Fibroblast of lung (primary cell): ENCODE data around the gene TMEM222. TPM values are rescaled to one million over a fixed set of nuclear protein-coding genes. Genes with fewer than 3 reads are reported as not detected.

Source experiments
- DNase-seq, 2 donors: peaks; one replicate each; pipeline versions ENCODE4 v3.0.0 to v3.0.0-alpha.2; 2010; ENCODE audit warnings: low read depth in 2 of 2
- H2AFZ ChIP-seq: 2 replicates; pipeline ENCODE4 v1.5.1; 2012; ENCODE audit warnings: low read length, control low read depth, inconsistent platforms
- H3K27ac ChIP-seq: 2 replicates; pipeline ENCODE4 v1.5.1; 2011; ENCODE audit warnings: low read length, control low read depth; ENCODE audit not compliant: insufficient read depth
- H3K27me3 ChIP-seq: 2 replicates; pipeline ENCODE4 v1.5.1; 2011; ENCODE audit warnings: mild to moderate bottlenecking, low read length; ENCODE audit not compliant: control insufficient read depth, insufficient read depth
- H3K36me3 ChIP-seq: 2 replicates; pipeline ENCODE4 v1.5.1; 2011; ENCODE audit warnings: low read length; ENCODE audit not compliant: control insufficient read depth, insufficient read depth
- H3K4me1 ChIP-seq: 2 replicates; pipeline ENCODE4 v1.5.1; 2011; ENCODE audit warnings: low read length; ENCODE audit not compliant: control insufficient read depth, insufficient read depth; ENCODE audit errors: extremely low read depth
- H3K4me2 ChIP-seq: 2 replicates; pipeline ENCODE4 v1.5.1; 2011; ENCODE audit warnings: low read length, control low read depth; ENCODE audit not compliant: insufficient read depth; ENCODE audit errors: extremely low read depth
- H3K4me3 ChIP-seq, 4 experiments: fragments of 200-600 bp in 1 of 4; sonication (generic) in 1 of 4; replicated peaks in 1 of 4; 2 replicates each; pipeline ENCODE4 v1.5.1; 2011 to 2016; ENCODE audit warnings: low read length in 4 of 4, low read depth in 3 of 4, mild to moderate bottlenecking in 3 of 4, control low read depth in 2 of 4, inconsistent platforms in 1 of 4, mixed read lengths in 1 of 4; ENCODE audit not compliant: insufficient read depth in 1 of 4; ENCODE audit errors: control extremely low read depth in 1 of 4
- H3K79me2 ChIP-seq: 2 replicates; pipeline ENCODE4 v1.5.1; 2012; ENCODE audit warnings: mild to moderate bottlenecking, low read length, inconsistent platforms; ENCODE audit not compliant: control insufficient read depth, insufficient read depth
- H3K9ac ChIP-seq: 2 replicates; pipeline ENCODE4 v1.5.1; 2011; ENCODE audit warnings: mild to moderate bottlenecking, low read length, control low read depth; ENCODE audit not compliant: insufficient read depth
- H3K9me3 ChIP-seq: 2 replicates; pipeline ENCODE4 v1.5.1; 2012; ENCODE audit warnings: low read depth, low read length; ENCODE audit not compliant: control insufficient read depth, insufficient read depth
- H4K20me1 ChIP-seq: 2 replicates; pipeline ENCODE4 v1.5.1; 2011; ENCODE audit warnings: low read length; ENCODE audit not compliant: control insufficient read depth, insufficient read depth; ENCODE audit errors: extremely low read depth
- CTCF ChIP-seq, 2 donors: IDR thresholded peaks in 1 of 2; conservative IDR thresholded peaks in 1 of 2; 1 replicate in 1 of 2; 2 replicates in 1 of 2; pipeline ENCODE4 v1.5.1; 2011 to 2012; ENCODE audit warnings: low read length in 2 of 2, control low read depth in 1 of 2, inconsistent platforms in 1 of 2, low read depth in 1 of 2, mild to moderate bottlenecking in 1 of 2
- EZH2 ChIP-seq: IDR thresholded peaks from 2 replicates; pipeline ENCODE4 v1.5.1; 2012; ENCODE audit warnings: low read length, control low read depth, mild to moderate bottlenecking; ENCODE audit errors: missing control alignments
- polyA plus RNA-seq, 2 donors: library from polyadenylated mRNA; depleted of rRNA in 1 of 2; stranded (reverse) in 1 of 2; unstranded in 1 of 2; fragments of >200 nt; gene quantifications; 2 replicates each; pipeline ENCODE4 v1.2.1, GENCODE V29; 2011 to 2012; ENCODE audit warnings: missing spikeins in 1 of 2
- total RNA-seq: library from RNA; depleted of rRNA; stranded (reverse); fragments of >200 nt; gene quantifications from 2 replicates; pipeline ENCODE4 v1.2.1, GENCODE V29; 2014

The TMEM222 gene
- total and polyA plus RNA-seq, 2 donors (not counting 1 experiment from before 2014, with no cell fraction given): 21.6 to 37.1 TPM

GRCh38 chr1:27296773-27297291, 25.1 kb upstream of the TMEM222 start:
- TF ChIP-seq EZH2: no peak
- TF ChIP-seq CTCF (conservative IDR thresholded peaks at IDR 0.05 in 1 of 2, IDR thresholded peaks at IDR 0.05 in 1 of 2; ENCODE audit: low read depth in 1 of 2, low read length in 2 of 2): peak; percentile 68 to 73

GRCh38 chr1:27297903-27298302, 24.1 kb upstream of the TMEM222 start:
- Histone ChIP-seq H3K9me3 (no peaks in the 10 kb centered on the region), H3K4me3 (no peak overlapping the region), H3K27me3 (no peaks in the 10 kb centered on the region), H3K27ac (no peak overlapping the region), H3K36me3 (peaks cover 4% of the 10 kb centered on the region), H3K4me2 (no peak overlapping the region), H4K20me1 (no peaks in the 10 kb centered on the region), H3K9ac (no peak overlapping the region), H3K4me1 (peaks cover 31% of the 10 kb centered on the region), H2AFZ (no peak overlapping the region), H3K79me2 (no peaks in the 10 kb centered on the region)
- no peak for DNase-seq
- TF ChIP-seq CTCF (conservative IDR thresholded peaks at IDR 0.05 in 1 of 2, IDR thresholded peaks at IDR 0.05 in 1 of 2; ENCODE audit: low read depth in 1 of 2, low read length in 2 of 2) (no peak), EZH2 (no peak)

More at GRCh38 chr1:27296773-27297291, 25.1 kb upstream of the TMEM222 start:
- peak; percentile 42 to 56 for DNase-seq
- peaks cover 3% of the 10 kb centered on the region for H3K36me3 ChIP-seq
- H3K4me2 ChIP-seq: no peak overlapping the region
- H2AFZ ChIP-seq: peak overlapping the region; percentile 22
- no peaks in the 10 kb centered on the region for H3K27me3 ChIP-seq
- H4K20me1 ChIP-seq: no peaks in the 10 kb centered on the region
- no peaks in the 10 kb centered on the region for H3K79me2 ChIP-seq
- peak overlapping the region; percentile 34 for H3K27ac ChIP-seq
- H3K9ac ChIP-seq: no peak overlapping the region
- peaks cover 31% of the 10 kb centered on the region for H3K4me1 ChIP-seq
- no peaks in the 10 kb centered on the region for H3K9me3 ChIP-seq
- H3K4me3 ChIP-seq: no peak overlapping the region

DNA sequence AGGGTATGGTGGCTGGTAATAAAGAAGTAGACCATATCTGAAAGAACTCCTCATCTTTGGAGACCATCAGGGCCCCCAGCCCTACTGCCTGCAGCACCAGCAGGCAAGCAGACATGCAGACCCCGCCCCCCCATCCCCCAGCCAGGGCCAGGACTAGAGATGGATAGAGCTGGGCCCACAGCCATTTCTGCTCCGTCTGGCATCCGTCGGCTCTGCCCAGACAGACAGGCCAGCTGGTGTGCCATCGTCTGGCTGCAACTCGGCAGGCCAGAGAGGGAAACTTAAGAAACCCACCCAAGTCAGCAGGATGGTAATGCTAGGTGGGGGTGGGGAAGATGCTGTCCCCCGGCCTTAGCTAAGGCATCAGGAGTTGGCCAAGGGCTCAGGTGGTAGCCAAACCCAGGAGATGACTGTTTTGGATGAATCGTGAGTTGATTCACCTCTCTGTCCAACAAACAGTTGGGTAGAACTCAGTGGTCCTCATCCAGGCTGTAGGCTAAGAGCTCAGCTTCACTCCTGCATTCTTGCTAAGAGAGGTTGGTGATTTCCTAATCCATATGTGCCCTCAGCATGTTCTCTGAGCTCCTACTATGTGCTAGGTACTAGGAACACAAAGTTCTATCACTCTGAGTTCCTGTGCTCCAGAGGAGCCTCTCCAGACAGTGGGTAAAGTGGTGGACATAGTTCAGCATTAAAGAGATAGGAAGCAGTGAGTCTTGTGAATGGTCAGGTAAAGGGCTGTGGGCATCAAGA, 23.2 kb upstream of the TMEM222 start:
- DNase-seq: no peak
- Histone ChIP-seq H3K4me1 (peaks cover 31% of the 10 kb centered on the region), H3K27ac (peak overlapping the region; percentile 92), H3K4me2 (peak overlapping the region; percentile 48), H2AFZ (no peak overlapping the region), H3K9ac (peak overlapping the region; percentile 0), H3K27me3 (no peaks in the 10 kb centered on the region), H3K4me3 (no peak overlapping the region), H3K36me3 (peaks cover 4% of the 10 kb centered on the region), H4K20me1 (no peaks in the 10 kb centered on the region), H3K79me2 (no peaks in the 10 kb centered on the region), H3K9me3 (no peaks in the 10 kb centered on the region)
- TF ChIP-seq EZH2 (no peak), CTCF (conservative IDR thresholded peaks at IDR 0.05 in 1 of 2, IDR thresholded peaks at IDR 0.05 in 1 of 2; ENCODE audit: low read depth in 1 of 2, low read length in 2 of 2) (no peak)
